NB4 (cell line): ENCODE measurements around the gene MEN1.

Experiments
- POLR2A ChIP-seq: IDR thresholded peaks from 2 replicates; pipeline ENCODE4 v1.6.1; 2011; ENCODE audit warnings: mild to moderate bottlenecking; ENCODE audit not compliant: insufficient read length; ENCODE audit errors: extremely low read depth
- TF ChIP-seq, protein P1 (sequence below): IDR thresholded peaks from one replicate; pipeline ENCODE4 v1.5.1; 2012; ENCODE audit warnings: low read depth, low read length

DNA sequence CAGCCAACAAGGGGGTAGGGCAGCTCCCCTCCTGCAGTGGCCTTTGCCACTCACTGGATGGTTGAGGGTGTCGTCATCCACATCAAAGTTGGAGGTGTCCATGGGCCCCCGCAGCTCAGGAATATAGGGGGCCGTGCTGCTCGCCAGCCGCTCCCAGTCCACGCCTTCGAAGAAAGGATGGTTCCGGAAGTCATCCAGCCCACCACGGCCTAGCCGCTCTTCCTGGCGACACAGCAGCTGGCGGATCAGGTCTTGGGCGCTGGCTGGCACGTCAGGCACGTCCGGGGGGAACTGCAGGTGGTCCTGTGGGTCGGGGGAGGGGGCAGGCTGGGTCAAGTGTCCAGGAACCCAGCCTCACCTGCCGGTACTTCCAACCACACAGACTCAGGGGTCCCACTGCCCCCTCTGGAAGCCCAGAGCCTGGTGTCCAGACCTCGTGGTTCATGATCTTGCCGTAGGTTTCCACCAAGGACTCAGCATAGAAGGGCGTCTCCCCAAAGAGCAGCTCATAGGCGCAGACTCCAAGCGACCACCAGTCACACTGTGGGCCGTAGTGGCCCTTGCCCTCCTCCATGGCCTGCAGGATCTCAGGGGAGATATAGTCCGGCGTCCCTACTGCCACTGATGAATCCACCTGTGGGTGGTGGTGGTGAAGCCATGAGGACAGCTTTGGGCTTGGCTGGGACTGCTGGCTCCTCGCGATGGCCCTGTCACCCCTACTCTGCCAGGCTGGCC lies 28.4 kb upstream of the MEN1 start:
- no peak for TF ChIP-seq POLR2A
- TF ChIP-seq, protein P1, sequence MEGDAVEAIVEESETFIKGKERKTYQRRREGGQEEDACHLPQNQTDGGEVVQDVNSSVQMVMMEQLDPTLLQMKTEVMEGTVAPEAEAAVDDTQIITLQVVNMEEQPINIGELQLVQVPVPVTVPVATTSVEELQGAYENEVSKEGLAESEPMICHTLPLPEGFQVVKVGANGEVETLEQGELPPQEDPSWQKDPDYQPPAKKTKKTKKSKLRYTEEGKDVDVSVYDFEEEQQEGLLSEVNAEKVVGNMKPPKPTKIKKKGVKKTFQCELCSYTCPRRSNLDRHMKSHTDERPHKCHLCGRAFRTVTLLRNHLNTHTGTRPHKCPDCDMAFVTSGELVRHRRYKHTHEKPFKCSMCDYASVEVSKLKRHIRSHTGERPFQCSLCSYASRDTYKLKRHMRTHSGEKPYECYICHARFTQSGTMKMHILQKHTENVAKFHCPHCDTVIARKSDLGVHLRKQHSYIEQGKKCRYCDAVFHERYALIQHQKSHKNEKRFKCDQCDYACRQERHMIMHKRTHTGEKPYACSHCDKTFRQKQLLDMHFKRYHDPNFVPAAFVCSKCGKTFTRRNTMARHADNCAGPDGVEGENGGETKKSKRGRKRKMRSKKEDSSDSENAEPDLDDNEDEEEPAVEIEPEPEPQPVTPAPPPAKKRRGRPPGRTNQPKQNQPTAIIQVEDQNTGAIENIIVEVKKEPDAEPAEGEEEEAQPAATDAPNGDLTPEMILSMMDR, result no peak
